ENCODE results near the gene CIRBP.

GRCh38 chr19:1220477-1220930 is 48.6 kb upstream of the CIRBP start:
- TF ChIP-seq POLR2A (IDR thresholded peaks at IDR 0.05; ENCODE audit: low read length) (no peak), GATA1 (IDR thresholded peaks at IDR 0.05; ENCODE audit: low read depth, low read length) (no peak)
